RWPE1 (cell line): ENCODE results near the gene SSR1.
A peak's percentile ranks its signal among the peaks of the same experiment; 100 is the strongest.

ENCODE experiments used
- CTCF ChIA-PET: fragments of 350-600 bp; sonication (Branson Sonifier 250); formaldehyde crosslinking; extraction: SDS; loops from one replicate; lab custom pipeline; 2021; lab: Yijun Ruan, JAX
- POLR2A ChIA-PET: fragments of 400-600 bp; formaldehyde crosslinking; extraction: SDS; loops from one replicate; lab custom pipeline; 2020; ENCODE audit warnings: antibody characterized with exemption; ENCODE audit not compliant: low non-redundant PET; lab: Yijun Ruan, JAX
- DNase-seq: peaks from one replicate; pipeline ENCODE4 v3.0.0; 2012; ENCODE audit warnings: low spot score
- H3K27ac ChIP-seq: fragments of 450-650 bp; 2 replicates; pipeline ENCODE4 v1.5.1; 2017
- TF ChIP-seq, protein P1 (sequence below): fragments of 450-650 bp; conservative IDR thresholded peaks from 2 replicates; pipeline ENCODE4 v1.5.1; 2017; ENCODE audit warnings: low read depth, mild to moderate bottlenecking

Gene SSR1

GRCh38 chr6:7255918-7256317 is 57.1 kb downstream of the SSR1 start:
- ChIA-PET CTCF (interaction anchor here (0.7 kb wide), 1 partner anchor 44 kb away, joined by 4 read pairs; no protein-coding TSS in a partner anchor), POLR2A (no interaction called here)
- DNase-seq, result no peak
- H3K27ac ChIP-seq, result no peak overlapping the region
- TF ChIP-seq, protein P1, sequence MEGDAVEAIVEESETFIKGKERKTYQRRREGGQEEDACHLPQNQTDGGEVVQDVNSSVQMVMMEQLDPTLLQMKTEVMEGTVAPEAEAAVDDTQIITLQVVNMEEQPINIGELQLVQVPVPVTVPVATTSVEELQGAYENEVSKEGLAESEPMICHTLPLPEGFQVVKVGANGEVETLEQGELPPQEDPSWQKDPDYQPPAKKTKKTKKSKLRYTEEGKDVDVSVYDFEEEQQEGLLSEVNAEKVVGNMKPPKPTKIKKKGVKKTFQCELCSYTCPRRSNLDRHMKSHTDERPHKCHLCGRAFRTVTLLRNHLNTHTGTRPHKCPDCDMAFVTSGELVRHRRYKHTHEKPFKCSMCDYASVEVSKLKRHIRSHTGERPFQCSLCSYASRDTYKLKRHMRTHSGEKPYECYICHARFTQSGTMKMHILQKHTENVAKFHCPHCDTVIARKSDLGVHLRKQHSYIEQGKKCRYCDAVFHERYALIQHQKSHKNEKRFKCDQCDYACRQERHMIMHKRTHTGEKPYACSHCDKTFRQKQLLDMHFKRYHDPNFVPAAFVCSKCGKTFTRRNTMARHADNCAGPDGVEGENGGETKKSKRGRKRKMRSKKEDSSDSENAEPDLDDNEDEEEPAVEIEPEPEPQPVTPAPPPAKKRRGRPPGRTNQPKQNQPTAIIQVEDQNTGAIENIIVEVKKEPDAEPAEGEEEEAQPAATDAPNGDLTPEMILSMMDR, result no peak

DNA sequence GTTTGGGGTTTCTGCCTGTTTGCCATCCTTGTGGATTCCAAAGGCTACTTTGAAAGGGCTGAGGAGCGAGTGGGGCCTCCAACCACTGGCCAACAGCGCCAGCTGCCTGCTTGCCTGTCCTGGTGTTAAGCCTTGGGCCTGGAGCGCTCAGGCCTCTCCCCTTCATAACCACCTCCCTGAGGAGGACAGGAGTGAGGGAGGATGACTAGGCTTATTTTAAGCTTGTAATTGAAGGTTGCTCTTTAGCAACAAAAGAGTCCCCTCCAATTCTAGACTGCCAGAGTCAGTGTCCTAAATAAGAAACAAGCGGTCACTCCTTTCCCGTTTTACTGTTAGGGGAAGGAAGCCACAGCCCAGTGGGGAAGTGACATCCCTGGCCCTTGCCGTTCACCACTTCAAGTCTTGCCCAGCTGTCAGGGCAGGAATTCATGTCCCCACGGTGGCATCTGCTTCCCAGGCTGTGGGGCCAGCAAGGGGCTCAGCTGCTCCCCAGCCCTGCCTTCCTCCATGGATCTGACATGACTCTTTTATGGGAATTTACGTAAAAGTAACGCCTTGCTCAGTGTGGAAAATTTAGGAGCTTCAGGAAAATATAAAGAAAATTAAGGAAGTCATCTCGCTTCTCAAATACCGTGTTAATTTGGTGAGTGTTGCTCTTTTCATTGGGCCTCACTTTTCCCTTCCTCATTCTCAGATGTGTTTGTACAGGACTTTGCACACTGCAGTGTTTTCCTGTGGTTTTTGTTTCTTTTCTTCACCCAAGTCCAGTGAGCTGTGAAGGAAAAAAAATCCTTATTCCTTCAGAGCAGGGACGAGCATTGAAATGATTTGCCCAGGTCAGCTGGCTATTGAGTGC is 57.8 kb downstream of the SSR1 start:
- TF ChIP-seq, protein P1, result no peak
- POLR2A ChIA-PET, result no interaction called here
- CTCF ChIA-PET, result interaction anchor here (0.7 kb wide), 1 partner anchor 45 kb away, joined by 4 read pairs; no protein-coding TSS in a partner anchor
- no peak for DNase-seq
- H3K27ac ChIP-seq, result peak overlapping the region; percentile 41

DNA sequence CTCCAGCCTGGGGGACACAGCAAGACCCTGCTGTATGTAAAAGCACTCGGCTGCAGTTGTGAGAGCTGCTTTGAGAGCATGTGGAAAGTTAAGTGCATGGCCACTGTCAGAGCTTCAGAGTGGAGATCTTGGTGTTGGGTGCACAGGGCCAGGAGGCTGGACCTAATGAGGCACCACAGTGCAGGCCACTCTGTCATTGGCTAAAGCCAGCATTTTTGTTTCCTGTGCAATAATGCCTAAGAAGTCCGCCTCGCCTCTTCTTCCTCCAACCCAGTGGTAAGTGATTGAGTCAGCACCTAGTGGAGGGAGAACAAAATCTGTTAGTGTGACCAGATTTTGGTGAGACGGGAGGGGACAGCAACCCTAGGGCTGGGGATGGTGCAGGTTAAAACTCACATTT is 60.6 kb downstream of the SSR1 start:
- ChIA-PET CTCF (interaction anchor here (0.5 kb wide), 1 partner anchor 53 kb away, joined by 3 read pairs; no protein-coding TSS in a partner anchor), POLR2A (no interaction called here)
- TF ChIP-seq, protein P1, result no peak
- no peak for DNase-seq
- H3K27ac ChIP-seq, result peak overlapping the region; percentile 20; the same call in 1 of the 2 replicates

DNA sequence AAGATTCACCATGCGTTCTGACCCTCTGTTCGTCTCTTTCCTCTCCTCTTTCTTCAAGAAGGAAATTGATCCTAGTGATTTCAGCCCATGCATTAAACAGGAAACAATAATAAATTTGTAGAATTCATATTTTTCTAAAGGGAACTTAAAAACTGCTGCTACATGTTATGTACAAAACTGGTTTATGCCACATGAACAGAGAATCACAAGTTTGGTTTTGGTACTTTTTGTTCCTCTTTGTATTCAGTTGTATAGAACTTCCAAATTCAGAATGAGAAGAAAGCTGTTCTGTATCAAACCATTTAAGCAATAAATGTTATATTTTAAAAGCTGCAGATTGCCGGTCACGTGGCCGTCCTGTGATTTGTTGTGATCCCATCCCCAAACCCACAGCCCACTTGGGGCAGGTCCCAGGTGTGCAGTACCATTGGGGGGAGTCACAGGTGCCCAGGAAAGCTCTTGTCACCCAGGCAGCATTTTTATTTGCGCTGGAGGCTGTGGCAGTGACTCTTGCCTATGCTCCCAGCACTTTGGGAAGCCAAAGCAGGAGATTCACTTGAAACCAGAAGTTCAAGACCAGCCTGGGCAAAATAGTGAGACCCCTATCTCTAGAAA is 61.2 kb downstream of the SSR1 start:
- CTCF ChIA-PET, result no interaction called here
- TF ChIP-seq, protein P1, result no peak
- peak overlapping the region; percentile 20; the same call in 1 of the 2 replicates for H3K27ac ChIP-seq
- POLR2A ChIA-PET, result no interaction called here
- DNase-seq, result no peak

DNA sequence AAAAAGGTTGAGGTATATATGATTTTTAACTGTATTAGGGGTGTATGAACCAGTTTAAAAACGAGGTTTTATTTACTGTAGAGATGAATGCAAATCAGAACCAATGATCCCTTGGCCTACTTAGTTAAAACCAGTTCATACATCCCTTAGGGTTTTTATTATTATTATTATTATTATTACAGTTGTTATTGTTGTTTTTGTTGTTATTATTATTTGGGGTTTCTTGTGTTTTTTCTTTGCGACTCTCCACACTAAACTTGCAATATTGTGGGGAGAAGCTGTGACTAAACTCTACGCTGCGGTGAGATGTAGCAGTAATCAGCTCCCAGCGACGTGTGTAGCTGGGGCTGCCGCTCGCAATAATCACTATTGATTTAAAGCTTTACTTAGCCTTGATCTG is 62.2 kb downstream of the SSR1 start:
- ChIA-PET POLR2A (no interaction called here), CTCF (interaction anchor here (0.6 to 0.9 kb wide), 2 partner anchors 25 to 1845 kb away, joined by 3 read pairs; no protein-coding TSS in a partner anchor)
- no peak for DNase-seq
- no peak overlapping the region for H3K27ac ChIP-seq
- TF ChIP-seq, protein P1, result no peak

- ChIA-PET POLR2A (no interaction called here), CTCF (interaction anchor here (0.6 to 1.2 kb wide), 3 partner anchors 25 to 575 kb away, joined by 3 to 7 read pairs (median 3); no protein-coding TSS in a partner anchor)
- H3K27ac ChIP-seq, result no peak overlapping the region
- no peak for DNase-seq
- TF ChIP-seq, protein P1, result no peak
Measured at GRCh38 chr6:7249946-7250643, 62.9 kb downstream of the SSR1 start.
